ENCODE results near the gene KRT4.

The KRT4 gene

GRCh38 chr12:52801773-52802172, 12.1 kb downstream of the KRT4 start:
- Histone ChIP-seq H3K9ac (ENCODE audit: insufficient read length) (no peak overlapping the region), H3K4me3 (no peak overlapping the region), H3K27ac (no peak overlapping the region), H3K9me3 (ENCODE audit: low read depth, low read length) (no peaks in the 10 kb centered on the region), H3K36me3 (ENCODE audit: insufficient read depth, low read length) (no peaks in the 10 kb centered on the region)
- DNase-seq (ENCODE audit: low read depth, low spot score): no peak
- TF ChIP-seq FOXP2 (optimal IDR thresholded peaks at IDR 0.05; ENCODE audit: control extremely low read depth, extremely low read length, insufficient read depth) (no peak), POLR2AphosphoS5 (IDR thresholded peaks at IDR 0.05; ENCODE audit: borderline replicate concordance, low read depth, low read length) (no peak), EZH2 (IDR thresholded peaks at IDR 0.05) (no peak)

GRCh38 chr12:52800259-52800917, 13.5 kb downstream of the KRT4 start:
- H3K4me3 ChIP-seq: no peak overlapping the region
- no peak overlapping the region for H3K9ac ChIP-seq (ENCODE audit: insufficient read length)
- no peak for DNase-seq (ENCODE audit: low read depth, low spot score)
- H3K27ac ChIP-seq: no peak overlapping the region
- H3K36me3 ChIP-seq (ENCODE audit: insufficient read depth, low read length): no peaks in the 10 kb centered on the region
- no peaks in the 10 kb centered on the region for H3K9me3 ChIP-seq (ENCODE audit: low read depth, low read length)
- TF ChIP-seq EZH2 (IDR thresholded peaks at IDR 0.05): no peak
- no peak for TF ChIP-seq FOXP2 (optimal IDR thresholded peaks at IDR 0.05; ENCODE audit: control extremely low read depth, extremely low read length, insufficient read depth)
- no peak for TF ChIP-seq POLR2AphosphoS5 (IDR thresholded peaks at IDR 0.05; ENCODE audit: borderline replicate concordance, low read depth, low read length)

GRCh38 chr12:52799505-52800211, 14.3 kb downstream of the KRT4 start:
- Histone ChIP-seq H3K9me3 (ENCODE audit: low read depth, low read length) (no peaks in the 10 kb centered on the region), H3K36me3 (ENCODE audit: insufficient read depth, low read length) (no peaks in the 10 kb centered on the region), H3K27ac (no peak overlapping the region), H3K9ac (ENCODE audit: insufficient read length) (no peak overlapping the region), H3K4me3 (no peak overlapping the region)
- DNase-seq (ENCODE audit: low read depth, low spot score): no peak
- no peak for TF ChIP-seq POLR2AphosphoS5 (IDR thresholded peaks at IDR 0.05; ENCODE audit: borderline replicate concordance, low read depth, low read length)
- no peak for TF ChIP-seq EZH2 (IDR thresholded peaks at IDR 0.05)
- no peak for TF ChIP-seq FOXP2 (optimal IDR thresholded peaks at IDR 0.05; ENCODE audit: control extremely low read depth, extremely low read length, insufficient read depth)

- Histone ChIP-seq H3K9me3 (ENCODE audit: low read depth, low read length) (no peaks in the 10 kb centered on the region), H3K36me3 (ENCODE audit: insufficient read depth, low read length) (no peaks in the 10 kb centered on the region), H3K9ac (ENCODE audit: insufficient read length) (no peak overlapping the region), H3K4me3 (no peak overlapping the region), H3K27ac (no peak overlapping the region)
- TF ChIP-seq EZH2 (IDR thresholded peaks at IDR 0.05) (no peak), FOXP2 (optimal IDR thresholded peaks at IDR 0.05; ENCODE audit: control extremely low read depth, extremely low read length, insufficient read depth) (no peak), POLR2AphosphoS5 (IDR thresholded peaks at IDR 0.05; ENCODE audit: borderline replicate concordance, low read depth, low read length) (no peak)
- no peak for DNase-seq (ENCODE audit: low read depth, low spot score)
Measured at GRCh38 chr12:52798671-52799504, 15.0 kb downstream of the KRT4 start.

GRCh38 chr12:52798003-52798670, 15.8 kb downstream of the KRT4 start:
- no peak overlapping the region for H3K9ac ChIP-seq (ENCODE audit: insufficient read length)
- no peak for DNase-seq (ENCODE audit: low read depth, low spot score)
- no peak overlapping the region for H3K4me3 ChIP-seq
- no peaks in the 10 kb centered on the region for H3K9me3 ChIP-seq (ENCODE audit: low read depth, low read length)
- no peak overlapping the region for H3K27ac ChIP-seq
- no peaks in the 10 kb centered on the region for H3K36me3 ChIP-seq (ENCODE audit: insufficient read depth, low read length)
- TF ChIP-seq POLR2AphosphoS5 (IDR thresholded peaks at IDR 0.05; ENCODE audit: borderline replicate concordance, low read depth, low read length): no peak
- no peak for TF ChIP-seq FOXP2 (optimal IDR thresholded peaks at IDR 0.05; ENCODE audit: control extremely low read depth, extremely low read length, insufficient read depth)
- no peak for TF ChIP-seq EZH2 (IDR thresholded peaks at IDR 0.05)

GRCh38 chr12:52797529-52797894, 16.4 kb downstream of the KRT4 start:
- TF ChIP-seq FOXP2 (optimal IDR thresholded peaks at IDR 0.05; ENCODE audit: control extremely low read depth, extremely low read length, insufficient read depth) (no peak), POLR2AphosphoS5 (IDR thresholded peaks at IDR 0.05; ENCODE audit: borderline replicate concordance, low read depth, low read length) (no peak), EZH2 (IDR thresholded peaks at IDR 0.05) (no peak)
- H3K36me3 ChIP-seq (ENCODE audit: insufficient read depth, low read length): no peaks in the 10 kb centered on the region
- H3K9me3 ChIP-seq (ENCODE audit: low read depth, low read length): no peaks in the 10 kb centered on the region
- no peak overlapping the region for H3K27ac ChIP-seq
- H3K9ac ChIP-seq (ENCODE audit: insufficient read length): no peak overlapping the region
- no peak for DNase-seq (ENCODE audit: low read depth, low spot score)
- no peak overlapping the region for H3K4me3 ChIP-seq

- Histone ChIP-seq H3K36me3 (ENCODE audit: insufficient read depth, low read length) (no peaks in the 10 kb centered on the region), H3K4me3 (no peak overlapping the region), H3K9ac (ENCODE audit: insufficient read length) (no peak overlapping the region), H3K27ac (no peak overlapping the region), H3K9me3 (ENCODE audit: low read depth, low read length) (no peaks in the 10 kb centered on the region)
- DNase-seq (ENCODE audit: low read depth, low spot score): no peak
- no peak for TF ChIP-seq POLR2AphosphoS5 (IDR thresholded peaks at IDR 0.05; ENCODE audit: borderline replicate concordance, low read depth, low read length)
- no peak for TF ChIP-seq EZH2 (IDR thresholded peaks at IDR 0.05)
- TF ChIP-seq FOXP2 (optimal IDR thresholded peaks at IDR 0.05; ENCODE audit: control extremely low read depth, extremely low read length, insufficient read depth): no peak
Measured at GRCh38 chr12:52796839-52797528, 16.9 kb downstream of the KRT4 start.

Data from SK-N-MC (cell line).